Neural crest cell (in vitro differentiated cells): ENCODE results near the gene MICAL2. TPM values are rescaled to one million over a fixed set of nuclear protein-coding genes. Genes with fewer than 3 reads are reported as not detected.

Experiments used
- DNase-seq: peaks from one replicate; pipeline ENCODE4 v3.0.0; 2021; ENCODE audit warnings: low read depth, mixed read lengths, low spot score
- H3K27ac Mint-ChIP-seq: one replicate; pipeline ENCODE4 v1.8.0; 2021; ENCODE audit warnings: mild to moderate bottlenecking, mixed read lengths; ENCODE audit not compliant: unreplicated experiment
- H3K27me3 Mint-ChIP-seq: 2 replicates; pipeline ENCODE4 v1.8.0; 2021; ENCODE audit warnings: low read depth, mild to moderate bottlenecking, mixed read lengths
- H3K36me3 Mint-ChIP-seq: 2 replicates; pipeline ENCODE4 v1.8.0; 2021; ENCODE audit warnings: low read depth, mild to moderate bottlenecking, mixed read lengths
- H3K4me1 Mint-ChIP-seq: 2 replicates; pipeline ENCODE4 v1.8.0; 2021; ENCODE audit warnings: mixed read lengths
- H3K4me3 Mint-ChIP-seq: one replicate; pipeline ENCODE4 v1.8.0; 2021; ENCODE audit warnings: mild to moderate bottlenecking, mixed read lengths
- H3K9me3 Mint-ChIP-seq: 2 replicates; pipeline ENCODE4 v1.8.0; 2021; ENCODE audit warnings: mixed read lengths
- total RNA-seq: library from RNA; stranded (reverse); gene quantifications from 2 replicates; pipeline ENCODE4 v1.2.1, GENCODE V29; 2021
- TF ChIP-seq, protein P1 (sequence below): fragments of 200-600 bp; sonication (generic); conservative IDR thresholded peaks from 2 replicates; pipeline ENCODE4 v1.5.0; 2021; ENCODE audit warnings: antibody characterized with exemption, mild to moderate bottlenecking

MICAL2 gene
- total RNA-seq, 1 donor from 2014 or later, result 1.1 TPM

DNA sequence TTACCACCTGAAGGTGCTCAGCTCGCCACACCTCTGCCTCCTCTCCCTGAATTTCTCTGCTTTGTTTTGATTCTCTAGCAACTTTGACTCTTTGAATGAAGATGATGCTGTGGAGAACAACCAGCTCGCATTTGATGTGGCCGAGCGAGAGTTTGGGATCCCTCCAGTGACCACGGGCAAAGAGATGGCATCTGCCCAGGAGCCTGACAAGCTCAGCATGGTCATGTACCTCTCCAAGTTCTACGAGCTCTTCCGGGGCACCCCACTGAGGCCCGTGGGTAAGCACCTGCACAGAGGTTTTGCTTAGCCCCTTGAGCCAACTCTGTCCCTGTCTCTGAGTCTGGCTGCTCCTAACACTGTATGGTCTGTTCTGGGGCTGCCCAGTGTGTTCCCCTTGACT, 115.7 kb downstream of the MICAL2 start:
- TF ChIP-seq, protein P1, sequence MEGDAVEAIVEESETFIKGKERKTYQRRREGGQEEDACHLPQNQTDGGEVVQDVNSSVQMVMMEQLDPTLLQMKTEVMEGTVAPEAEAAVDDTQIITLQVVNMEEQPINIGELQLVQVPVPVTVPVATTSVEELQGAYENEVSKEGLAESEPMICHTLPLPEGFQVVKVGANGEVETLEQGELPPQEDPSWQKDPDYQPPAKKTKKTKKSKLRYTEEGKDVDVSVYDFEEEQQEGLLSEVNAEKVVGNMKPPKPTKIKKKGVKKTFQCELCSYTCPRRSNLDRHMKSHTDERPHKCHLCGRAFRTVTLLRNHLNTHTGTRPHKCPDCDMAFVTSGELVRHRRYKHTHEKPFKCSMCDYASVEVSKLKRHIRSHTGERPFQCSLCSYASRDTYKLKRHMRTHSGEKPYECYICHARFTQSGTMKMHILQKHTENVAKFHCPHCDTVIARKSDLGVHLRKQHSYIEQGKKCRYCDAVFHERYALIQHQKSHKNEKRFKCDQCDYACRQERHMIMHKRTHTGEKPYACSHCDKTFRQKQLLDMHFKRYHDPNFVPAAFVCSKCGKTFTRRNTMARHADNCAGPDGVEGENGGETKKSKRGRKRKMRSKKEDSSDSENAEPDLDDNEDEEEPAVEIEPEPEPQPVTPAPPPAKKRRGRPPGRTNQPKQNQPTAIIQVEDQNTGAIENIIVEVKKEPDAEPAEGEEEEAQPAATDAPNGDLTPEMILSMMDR, result no peak
- no peaks in the 10 kb centered on the region for H3K36me3 Mint-ChIP-seq
- H3K9me3 Mint-ChIP-seq, result no peaks in the 10 kb centered on the region
- no peak for DNase-seq
- H3K27me3 Mint-ChIP-seq, result no peaks in the 10 kb centered on the region
- no peaks in the 10 kb centered on the region for H3K4me1 Mint-ChIP-seq
- no peak overlapping the region for H3K4me3 Mint-ChIP-seq
- H3K27ac Mint-ChIP-seq, result no peak overlapping the region

DNA sequence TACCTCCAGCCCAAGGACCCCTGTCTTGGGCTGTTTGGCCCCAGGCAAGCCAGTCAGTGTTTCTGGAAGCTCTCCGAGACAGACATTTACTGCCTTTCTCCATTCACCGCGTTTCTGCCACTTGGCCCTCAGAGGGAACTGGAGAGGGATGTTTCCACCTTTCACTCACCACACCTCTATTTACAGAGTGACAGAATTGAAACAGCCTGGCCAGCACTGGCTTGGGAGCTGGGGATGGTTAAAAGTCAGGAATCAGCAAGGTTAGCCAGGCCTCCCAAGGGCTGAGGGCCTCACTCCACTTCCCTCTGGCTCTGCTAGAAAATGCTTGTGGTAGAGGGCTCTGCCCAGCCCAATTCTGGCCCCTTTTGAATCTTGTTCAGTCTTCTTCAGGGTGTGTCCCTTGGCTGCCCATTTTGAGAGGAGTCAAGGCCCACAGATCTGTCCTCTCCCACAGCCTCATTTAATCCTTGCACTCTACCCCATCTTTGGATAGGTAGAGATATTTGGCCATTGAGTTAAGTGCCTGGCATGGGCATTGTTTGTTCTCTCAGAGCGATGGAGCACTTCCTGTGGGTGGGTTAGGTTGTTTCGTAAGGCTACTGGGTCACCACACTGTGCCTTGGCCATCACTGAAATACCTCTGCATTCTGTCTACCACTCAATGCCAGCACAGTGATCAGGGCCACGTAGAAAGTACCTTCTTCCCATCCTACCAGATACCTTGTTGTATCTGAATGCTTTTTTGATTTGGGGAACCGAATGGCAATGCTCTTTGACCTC, 119.2 kb downstream of the MICAL2 start:
- no peak overlapping the region for H3K4me3 Mint-ChIP-seq
- H3K9me3 Mint-ChIP-seq, result no peaks in the 10 kb centered on the region
- TF ChIP-seq, protein P1, result no peak
- DNase-seq, result no peak
- H3K27me3 Mint-ChIP-seq, result no peaks in the 10 kb centered on the region
- H3K27ac Mint-ChIP-seq, result no peak overlapping the region
- peaks cover 3% of the 10 kb centered on the region for H3K4me1 Mint-ChIP-seq
- H3K36me3 Mint-ChIP-seq, result no peaks in the 10 kb centered on the region

DNA sequence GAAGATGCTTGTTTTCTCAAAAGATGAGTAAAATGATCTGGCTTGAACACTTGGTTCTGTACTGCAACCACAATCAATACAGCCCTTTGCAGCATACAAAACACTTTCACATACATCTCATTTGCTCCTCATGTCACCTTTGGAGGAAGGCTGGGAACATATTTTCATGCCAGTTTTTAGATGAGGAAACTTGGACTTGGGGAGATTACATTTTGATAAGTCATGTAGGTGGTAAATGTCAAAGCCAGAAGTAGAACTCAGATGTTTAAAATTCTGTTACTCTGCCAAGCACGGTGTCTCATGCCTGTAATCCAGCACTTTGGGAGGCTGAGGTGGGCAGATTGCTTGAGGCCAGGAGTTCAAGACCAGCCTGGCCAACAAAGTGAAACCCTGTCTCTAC, 121.8 kb downstream of the MICAL2 start:
- TF ChIP-seq, protein P1, result no peak
- Mint-ChIP-seq H3K36me3 (no peaks in the 10 kb centered on the region), H3K27ac (no peak overlapping the region), H3K27me3 (no peaks in the 10 kb centered on the region), H3K4me3 (no peak overlapping the region), H3K9me3 (no peaks in the 10 kb centered on the region), H3K4me1 (peaks cover 10% of the 10 kb centered on the region)
- no peak for DNase-seq

DNA sequence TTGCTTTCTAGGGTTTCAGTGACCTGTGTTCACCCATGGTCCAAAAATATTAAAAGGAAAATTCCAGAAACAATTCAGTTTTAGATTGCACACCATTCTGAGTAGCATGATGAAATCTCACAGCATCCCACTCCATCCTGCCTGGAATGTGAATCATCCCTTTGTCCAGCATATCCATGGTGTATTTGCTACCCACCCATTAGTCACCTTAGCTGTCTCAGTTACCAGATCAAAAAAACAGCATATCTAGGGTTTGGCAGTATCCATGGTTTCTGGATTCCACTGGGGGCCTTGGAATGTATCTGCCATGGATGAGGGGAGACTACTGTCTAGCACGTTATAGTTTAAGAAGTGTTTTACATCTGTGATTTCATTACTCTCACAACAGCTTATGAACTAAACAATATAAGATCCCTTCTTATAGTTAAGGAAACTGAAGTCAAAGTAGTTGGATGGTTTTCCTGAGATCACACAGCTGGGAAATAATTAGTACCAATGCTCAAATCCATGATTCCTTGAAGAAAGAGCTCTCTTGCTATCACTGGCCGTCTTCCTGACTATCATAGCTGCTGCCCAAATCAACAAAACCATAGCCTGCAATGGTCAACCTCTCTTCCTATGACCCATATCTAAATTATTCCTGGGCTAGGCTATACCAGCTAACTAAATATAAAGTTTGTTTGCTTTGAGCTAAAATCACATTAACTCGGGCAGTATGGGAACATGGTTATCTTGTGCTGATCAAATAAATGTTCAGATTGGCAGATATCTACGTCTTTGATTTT, 122.6 kb downstream of the MICAL2 start:
- Mint-ChIP-seq H3K4me3 (no peak overlapping the region), H3K9me3 (no peaks in the 10 kb centered on the region), H3K27ac (no peak overlapping the region), H3K36me3 (no peaks in the 10 kb centered on the region), H3K27me3 (no peaks in the 10 kb centered on the region), H3K4me1 (peaks cover 10% of the 10 kb centered on the region)
- TF ChIP-seq, protein P1, result no peak
- no peak for DNase-seq

DNA sequence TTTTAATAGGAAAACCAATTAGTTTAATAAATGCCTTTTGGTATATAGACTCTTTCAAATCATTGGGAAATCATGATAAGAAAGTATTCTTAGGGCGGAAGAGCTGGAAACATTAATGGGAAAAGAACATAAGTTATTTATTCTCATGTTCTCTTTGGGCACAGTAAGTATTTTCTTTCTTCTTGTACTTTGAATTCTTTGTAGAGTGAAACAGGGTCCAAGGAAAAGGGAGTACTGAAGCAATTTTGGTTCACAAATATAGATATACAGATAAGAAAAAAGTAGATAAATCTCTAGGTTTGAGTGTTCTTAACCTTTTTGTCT, 123.2 kb downstream of the MICAL2 start:
- Mint-ChIP-seq H3K27ac (no peak overlapping the region), H3K36me3 (no peaks in the 10 kb centered on the region), H3K27me3 (no peaks in the 10 kb centered on the region), H3K4me1 (peaks cover 10% of the 10 kb centered on the region), H3K9me3 (no peaks in the 10 kb centered on the region), H3K4me3 (no peak overlapping the region)
- TF ChIP-seq, protein P1, result no peak
- DNase-seq, result no peak
